ENCODE data around the gene NUP43. TPM values are rescaled to one million over a fixed set of nuclear protein-coding genes. Genes with fewer than 3 reads are reported as not detected.

NUP43 gene
- total and polyA plus RNA-seq, 3 donors from 2014 or later: 14.8 to 32.2 (median 28.3) TPM

GRCh38 chr6:149766156-149766769, 19.9 kb upstream of the NUP43 start:
- Histone ChIP-seq H3K4me3 (no peak overlapping the region), H3K27ac (peak overlapping the region in 1 of 2 donors; percentile 29), H3K4me1 (no peaks in the 10 kb centered on the region), H3K36me3 (ENCODE audit: low read depth, missing control alignments) (no peaks in the 10 kb centered on the region), H3K27me3 (no peaks in the 10 kb centered on the region), H3K9me3 (no peaks in the 10 kb centered on the region)
- intact Hi-C loops (cut with DNase I; ENCODE audit: low total_unique reads): no loop called here
- TF ChIP-seq CTCF (IDR thresholded peaks at IDR 0.05) (no peak), POLR2A (IDR thresholded peaks at IDR 0.05) (no peak)
- 54 to 72% methylated on average over 3 of the region's 3 CpGs for WGBS, 2 donors
- DNase-seq: peak; percentile 42

GRCh38 chr6:149763866-149764265, 17.5 kb upstream of the NUP43 start:
- no peaks in the 10 kb centered on the region for H3K4me1 ChIP-seq
- DNase-seq: no peak
- no peaks in the 10 kb centered on the region for H3K9me3 ChIP-seq
- H3K27me3 ChIP-seq: no peaks in the 10 kb centered on the region
- intact Hi-C loops (cut with DNase I; ENCODE audit: low total_unique reads): no loop called here
- no peak for TF ChIP-seq POLR2A (IDR thresholded peaks at IDR 0.05)
- TF ChIP-seq CTCF (IDR thresholded peaks at IDR 0.05): no peak
- H3K27ac ChIP-seq: no peak overlapping the region
- no peak overlapping the region for H3K4me3 ChIP-seq
- H3K36me3 ChIP-seq (ENCODE audit: low read depth, missing control alignments): no peaks in the 10 kb centered on the region

GRCh38 chr6:149761438-149761837, 15.1 kb upstream of the NUP43 start:
- no peak overlapping the region for H3K4me3 ChIP-seq
- H3K27me3 ChIP-seq: no peaks in the 10 kb centered on the region
- no peaks in the 10 kb centered on the region for H3K9me3 ChIP-seq
- no peaks in the 10 kb centered on the region for H3K4me1 ChIP-seq
- 87 to 96% methylated on average over 1 of the region's 1 CpG for WGBS, 2 donors
- DNase-seq: no peak
- H3K27ac ChIP-seq: no peak overlapping the region
- intact Hi-C loops (cut with DNase I; ENCODE audit: low total_unique reads): no loop called here
- H3K36me3 ChIP-seq (ENCODE audit: low read depth, missing control alignments): no peaks in the 10 kb centered on the region
- no peak for TF ChIP-seq CTCF (IDR thresholded peaks at IDR 0.05)
- TF ChIP-seq POLR2A (IDR thresholded peaks at IDR 0.05): no peak

GRCh38 chr6:149756261-149756636, 9.9 kb upstream of the NUP43 start:
- no peak overlapping the region for H3K27ac ChIP-seq
- TF ChIP-seq POLR2A (IDR thresholded peaks at IDR 0.05): no peak
- no peak for TF ChIP-seq CTCF (IDR thresholded peaks at IDR 0.05)
- no peaks in the 10 kb centered on the region for H3K27me3 ChIP-seq
- H3K4me3 ChIP-seq: no peak overlapping the region
- no peaks in the 10 kb centered on the region for H3K36me3 ChIP-seq (ENCODE audit: low read depth, missing control alignments)
- DNase-seq: no peak
- 88 to 93% methylated on average over 7 of the region's 7 CpGs for WGBS, 2 donors
- H3K4me1 ChIP-seq: no peaks in the 10 kb centered on the region
- H3K9me3 ChIP-seq: no peaks in the 10 kb centered on the region
- intact Hi-C loops (cut with DNase I; ENCODE audit: low total_unique reads): no loop called here
